B cell (primary cell): ENCODE measurements around the gene PARD3B.

ENCODE experiments used
- EZH2 ChIP-seq: IDR thresholded peaks from 2 replicates; pipeline ENCODE4 v1.6.1; 2012; ENCODE audit warnings: borderline replicate concordance, low read depth, mild to moderate bottlenecking, moderate library complexity, low read length; ENCODE audit not compliant: insufficient read depth, poor library complexity, severe bottlenecking
- TF ChIP-seq, protein P1 (sequence below): fragments of 200-600 bp; IDR thresholded peaks from one replicate; pipeline ENCODE4 v1.8.0; 2022; ENCODE audit warnings: antibody characterized with exemption, mild to moderate bottlenecking

DNA sequence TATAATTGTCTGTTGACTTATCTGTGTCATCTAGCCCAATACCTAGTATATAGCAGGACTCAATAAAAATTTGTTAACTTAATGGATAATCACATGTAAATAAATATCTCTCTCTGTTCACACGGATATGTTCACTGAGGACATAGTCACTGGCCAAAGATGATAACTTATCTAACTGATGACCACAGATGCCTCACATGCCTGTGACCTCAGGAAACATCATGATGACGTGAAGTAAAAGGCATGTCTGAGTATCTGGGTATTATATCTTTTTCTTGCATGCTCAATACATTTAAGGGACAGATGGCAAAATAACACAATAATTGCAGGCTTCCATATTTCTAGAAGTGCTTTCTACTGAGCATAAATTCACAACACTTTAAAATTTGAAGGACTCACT, 41.4 kb upstream of the PARD3B start:
- TF ChIP-seq, protein P1, sequence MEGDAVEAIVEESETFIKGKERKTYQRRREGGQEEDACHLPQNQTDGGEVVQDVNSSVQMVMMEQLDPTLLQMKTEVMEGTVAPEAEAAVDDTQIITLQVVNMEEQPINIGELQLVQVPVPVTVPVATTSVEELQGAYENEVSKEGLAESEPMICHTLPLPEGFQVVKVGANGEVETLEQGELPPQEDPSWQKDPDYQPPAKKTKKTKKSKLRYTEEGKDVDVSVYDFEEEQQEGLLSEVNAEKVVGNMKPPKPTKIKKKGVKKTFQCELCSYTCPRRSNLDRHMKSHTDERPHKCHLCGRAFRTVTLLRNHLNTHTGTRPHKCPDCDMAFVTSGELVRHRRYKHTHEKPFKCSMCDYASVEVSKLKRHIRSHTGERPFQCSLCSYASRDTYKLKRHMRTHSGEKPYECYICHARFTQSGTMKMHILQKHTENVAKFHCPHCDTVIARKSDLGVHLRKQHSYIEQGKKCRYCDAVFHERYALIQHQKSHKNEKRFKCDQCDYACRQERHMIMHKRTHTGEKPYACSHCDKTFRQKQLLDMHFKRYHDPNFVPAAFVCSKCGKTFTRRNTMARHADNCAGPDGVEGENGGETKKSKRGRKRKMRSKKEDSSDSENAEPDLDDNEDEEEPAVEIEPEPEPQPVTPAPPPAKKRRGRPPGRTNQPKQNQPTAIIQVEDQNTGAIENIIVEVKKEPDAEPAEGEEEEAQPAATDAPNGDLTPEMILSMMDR = no peak
- no peak for TF ChIP-seq EZH2
